A549 (cell line): ENCODE data around the gene CNTNAP2.

Experiments
- BHLHE40 ChIP-seq: IDR thresholded peaks from 2 replicates; pipeline ENCODE4 v1.6.1; 2012; ENCODE audit warnings: low read depth, low read length, inconsistent platforms
- EHMT2 ChIP-seq: fragments of 200-600 bp; sonication (generic); IDR thresholded peaks from 2 replicates; pipeline ENCODE4 v1.6.1; 2016; ENCODE audit warnings: antibody characterized with exemption, low read depth, mild to moderate bottlenecking, moderate library complexity
- EP300 ChIP-seq, 2 experiments: fragments of >200 bp; sonication (Bioruptor Twin); formaldehyde crosslinking; IDR thresholded peaks; 2 replicates in 1 of 2; 3 replicates in 1 of 2; pipeline ENCODE4 v1.6.1; 2016 to 2017
- POLR2A ChIP-seq: IDR thresholded peaks from 2 replicates; pipeline ENCODE4 v1.6.1; 2012; ENCODE audit warnings: mild to moderate bottlenecking, low read length
- TP53 ChIP-seq: fragments of 250-450 bp; sonication (Bioruptor Pico); IDR thresholded peaks from 2 replicates; pipeline ENCODE4 v1.5.0; 2021; ENCODE audit warnings: mild to moderate bottlenecking, moderate library complexity
- TF ChIP-seq, protein P1 (sequence below): fragments of >200 bp; sonication (Bioruptor Twin); formaldehyde crosslinking; IDR thresholded peaks from 3 replicates; pipeline ENCODE4 v1.5.1; 2016
- TF ChIP-seq, protein P2 (sequence below): fragments of 200-600 bp; sonication (generic); IDR thresholded peaks from 2 replicates; pipeline ENCODE4 v1.6.1; 2016; ENCODE audit warnings: antibody characterized with exemption, mild to moderate bottlenecking, moderate library complexity

DNA sequence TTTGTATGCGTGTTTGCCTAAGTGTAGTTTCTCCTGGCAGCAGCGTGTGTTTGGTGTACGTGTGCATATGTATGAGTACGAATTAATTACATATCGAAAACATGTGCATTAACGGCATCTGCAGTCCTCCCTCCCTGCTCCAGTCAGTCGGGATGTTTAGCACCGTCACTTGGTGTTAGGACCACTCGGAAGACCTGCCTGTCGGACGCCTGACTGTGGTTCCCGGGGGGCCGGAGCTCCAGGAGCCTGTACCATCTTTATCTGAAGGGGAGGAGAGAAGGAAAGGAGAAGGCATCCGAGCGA is 1.1 kb upstream of the CNTNAP2 start:
- TF ChIP-seq TP53 = no peak
- TF ChIP-seq EP300 (IDR thresholded peaks at IDR 0.05) = no peak
- TF ChIP-seq, protein P1, sequence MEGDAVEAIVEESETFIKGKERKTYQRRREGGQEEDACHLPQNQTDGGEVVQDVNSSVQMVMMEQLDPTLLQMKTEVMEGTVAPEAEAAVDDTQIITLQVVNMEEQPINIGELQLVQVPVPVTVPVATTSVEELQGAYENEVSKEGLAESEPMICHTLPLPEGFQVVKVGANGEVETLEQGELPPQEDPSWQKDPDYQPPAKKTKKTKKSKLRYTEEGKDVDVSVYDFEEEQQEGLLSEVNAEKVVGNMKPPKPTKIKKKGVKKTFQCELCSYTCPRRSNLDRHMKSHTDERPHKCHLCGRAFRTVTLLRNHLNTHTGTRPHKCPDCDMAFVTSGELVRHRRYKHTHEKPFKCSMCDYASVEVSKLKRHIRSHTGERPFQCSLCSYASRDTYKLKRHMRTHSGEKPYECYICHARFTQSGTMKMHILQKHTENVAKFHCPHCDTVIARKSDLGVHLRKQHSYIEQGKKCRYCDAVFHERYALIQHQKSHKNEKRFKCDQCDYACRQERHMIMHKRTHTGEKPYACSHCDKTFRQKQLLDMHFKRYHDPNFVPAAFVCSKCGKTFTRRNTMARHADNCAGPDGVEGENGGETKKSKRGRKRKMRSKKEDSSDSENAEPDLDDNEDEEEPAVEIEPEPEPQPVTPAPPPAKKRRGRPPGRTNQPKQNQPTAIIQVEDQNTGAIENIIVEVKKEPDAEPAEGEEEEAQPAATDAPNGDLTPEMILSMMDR = no peak
- no peak for TF ChIP-seq POLR2A
- TF ChIP-seq EHMT2 = no peak
- TF ChIP-seq, protein P2, sequence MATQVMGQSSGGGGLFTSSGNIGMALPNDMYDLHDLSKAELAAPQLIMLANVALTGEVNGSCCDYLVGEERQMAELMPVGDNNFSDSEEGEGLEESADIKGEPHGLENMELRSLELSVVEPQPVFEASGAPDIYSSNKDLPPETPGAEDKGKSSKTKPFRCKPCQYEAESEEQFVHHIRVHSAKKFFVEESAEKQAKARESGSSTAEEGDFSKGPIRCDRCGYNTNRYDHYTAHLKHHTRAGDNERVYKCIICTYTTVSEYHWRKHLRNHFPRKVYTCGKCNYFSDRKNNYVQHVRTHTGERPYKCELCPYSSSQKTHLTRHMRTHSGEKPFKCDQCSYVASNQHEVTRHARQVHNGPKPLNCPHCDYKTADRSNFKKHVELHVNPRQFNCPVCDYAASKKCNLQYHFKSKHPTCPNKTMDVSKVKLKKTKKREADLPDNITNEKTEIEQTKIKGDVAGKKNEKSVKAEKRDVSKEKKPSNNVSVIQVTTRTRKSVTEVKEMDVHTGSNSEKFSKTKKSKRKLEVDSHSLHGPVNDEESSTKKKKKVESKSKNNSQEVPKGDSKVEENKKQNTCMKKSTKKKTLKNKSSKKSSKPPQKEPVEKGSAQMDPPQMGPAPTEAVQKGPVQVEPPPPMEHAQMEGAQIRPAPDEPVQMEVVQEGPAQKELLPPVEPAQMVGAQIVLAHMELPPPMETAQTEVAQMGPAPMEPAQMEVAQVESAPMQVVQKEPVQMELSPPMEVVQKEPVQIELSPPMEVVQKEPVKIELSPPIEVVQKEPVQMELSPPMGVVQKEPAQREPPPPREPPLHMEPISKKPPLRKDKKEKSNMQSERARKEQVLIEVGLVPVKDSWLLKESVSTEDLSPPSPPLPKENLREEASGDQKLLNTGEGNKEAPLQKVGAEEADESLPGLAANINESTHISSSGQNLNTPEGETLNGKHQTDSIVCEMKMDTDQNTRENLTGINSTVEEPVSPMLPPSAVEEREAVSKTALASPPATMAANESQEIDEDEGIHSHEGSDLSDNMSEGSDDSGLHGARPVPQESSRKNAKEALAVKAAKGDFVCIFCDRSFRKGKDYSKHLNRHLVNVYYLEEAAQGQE = no peak
- no peak for TF ChIP-seq BHLHE40
